SK-N-SH (cell line): ENCODE data around the gene PHF21B. TPM values are rescaled to one million over a fixed set of nuclear protein-coding genes. Genes with fewer than 3 reads are reported as not detected.

Experiments used
- CTCF ChIA-PET: fragments of 300-600, 350-600 bp; formaldehyde crosslinking; extraction: SDS; loops from one replicate; lab custom pipeline; 2021; lab: Yijun Ruan, JAX
- POLR2A ChIA-PET: fragments of 350-600 bp; sonication (Branson Sonifier 250); formaldehyde crosslinking; extraction: SDS; loops from one replicate; lab custom pipeline; 2020; ENCODE audit warnings: antibody characterized with exemption, inconsistent platforms; lab: Yijun Ruan, JAX
- DNase-seq: peaks from one replicate; pipeline ENCODE4 v3.0.0; 2012
- H2AFZ ChIP-seq: fragments of 200-600 bp; sonication (generic); 2 replicates; pipeline ENCODE4 v1.8.1; 2016; ENCODE audit warnings: antibody characterized with exemption, mild to moderate bottlenecking, low read depth
- H3F3A ChIP-seq: fragments of 200-600 bp; sonication (generic); replicated peaks from 2 replicates; pipeline ENCODE3; 2016; ENCODE audit warnings: antibody characterized with exemption, mild to moderate bottlenecking; ENCODE audit not compliant: insufficient read depth
- H3K27ac ChIP-seq, 2 experiments: fragments of 200-500 bp in 1 of 2; fragments of 200-600 bp in 1 of 2; sonication (Bioruptor generic) in 1 of 2; sonication (generic), shearing (Covaris generic) in 1 of 2; 2 replicates each; pipeline versions ENCODE4 v1.5.1 to v1.6.1; 2014 to 2016; ENCODE audit warnings: low read depth in 2 of 2, inconsistent platforms in 1 of 2, low read length in 1 of 2, mild to moderate bottlenecking in 1 of 2, mixed read lengths in 1 of 2
- H3K27me3 ChIP-seq: fragments of 200-600 bp; sonication (generic), shearing (Covaris generic); 2 replicates; pipeline ENCODE4 v1.6.1; 2016; ENCODE audit warnings: mixed run types; ENCODE audit not compliant: insufficient read depth
- H3K36me3 ChIP-seq, 2 experiments: fragments of 200-500 bp in 1 of 2; fragments of 200-600 bp in 1 of 2; sonication (Bioruptor generic) in 1 of 2; sonication (generic) in 1 of 2; replicated peaks in 1 of 2; 2 replicates each; pipeline versions ENCODE3 to v1.5.1; 2014 to 2016; ENCODE audit warnings: low read length in 1 of 2, mild to moderate bottlenecking in 1 of 2; ENCODE audit not compliant: insufficient read depth in 2 of 2, control insufficient read depth in 1 of 2
- H3K4me1 ChIP-seq, 2 experiments: fragments of 200-500 bp in 1 of 2; fragments of 200-600 bp in 1 of 2; sonication (Bioruptor generic) in 1 of 2; sonication (generic), shearing (Covaris generic) in 1 of 2; 2 replicates each; pipeline versions ENCODE4 v1.5.1 to v1.6.1; 2014 to 2016; ENCODE audit warnings: low read depth in 1 of 2, low read length in 1 of 2, mixed run types in 1 of 2; ENCODE audit not compliant: insufficient read depth in 2 of 2, control insufficient read depth in 1 of 2
- H3K4me2 ChIP-seq: fragments of 200-600 bp; sonication (generic), shearing (Covaris generic); 2 replicates; pipeline ENCODE4 v1.6.1; 2017; ENCODE audit warnings: mixed run types
- H3K4me3 ChIP-seq, 2 experiments: fragments of 200-500 bp in 1 of 2; fragments of 200-600 bp in 1 of 2; sonication (Bioruptor generic) in 1 of 2; sonication (generic), shearing (Covaris generic) in 1 of 2; 2 replicates each; pipeline versions ENCODE4 v1.5.1 to v1.8.1; 2014 to 2016; ENCODE audit warnings: low read depth in 2 of 2, inconsistent platforms in 1 of 2, low read length in 1 of 2, mild to moderate bottlenecking in 1 of 2, mixed read lengths in 1 of 2, moderate library complexity in 1 of 2
- H3K79me2 ChIP-seq: fragments of 200-600 bp; sonication (generic); 2 replicates; pipeline ENCODE4 v1.8.1; 2017; ENCODE audit warnings: mild to moderate bottlenecking; ENCODE audit not compliant: insufficient read depth
- H3K9ac ChIP-seq: fragments of 200-600 bp; sonication (generic); 2 replicates; pipeline ENCODE4 v1.6.1; 2017; ENCODE audit warnings: mixed run types
- H3K9me2 ChIP-seq: fragments of 200-600 bp; sonication (generic); 2 replicates; pipeline ENCODE4 v1.6.1; 2017; ENCODE audit warnings: mixed run types
- H3K9me3 ChIP-seq: fragments of 200-600 bp; sonication (generic); 2 replicates; pipeline ENCODE4 v1.6.1; 2017; ENCODE audit warnings: mixed run types, mild to moderate bottlenecking, moderate library complexity
- H4K20me1 ChIP-seq: fragments of 200-600 bp; sonication (generic); 2 replicates; pipeline ENCODE4 v1.6.1; 2017; ENCODE audit warnings: mild to moderate bottlenecking, mixed run types; ENCODE audit not compliant: insufficient read depth
- CHD2 ChIP-seq: fragments of 150-350 bp; IDR thresholded peaks from 2 replicates; pipeline ENCODE4 v1.6.1; 2018; ENCODE audit warnings: low read length; ENCODE audit not compliant: partially characterized antibody
- CTCF ChIP-seq: fragments of 200-600 bp; sonication (generic); IDR thresholded peaks from 2 replicates; pipeline ENCODE4 v1.6.1; 2017; ENCODE audit warnings: antibody characterized with exemption, mild to moderate bottlenecking, moderate library complexity
- GATA2 ChIP-seq: sonication (generic); formaldehyde crosslinking; IDR thresholded peaks from 2 replicates; pipeline ENCODE4 v1.5.0; 2020; ENCODE audit warnings: mild to moderate bottlenecking, missing genetic modification reagents
- JUND ChIP-seq: IDR thresholded peaks from 2 replicates; pipeline ENCODE4 v1.4.0; 2012
- NRF1 ChIP-seq: IDR thresholded peaks from 2 replicates; pipeline ENCODE4 v1.6.1; 2012; ENCODE audit warnings: low read depth, mild to moderate bottlenecking, low read length
- POLR2AphosphoS5 ChIP-seq: IDR thresholded peaks from 2 replicates; pipeline ENCODE4 v1.6.1; 2012; ENCODE audit warnings: low read depth, low read length
- REST ChIP-seq: IDR thresholded peaks from 2 replicates; pipeline ENCODE4 v1.6.1; 2012; ENCODE audit warnings: mild to moderate bottlenecking, low read depth, low read length, moderate library complexity
- RXRA ChIP-seq: IDR thresholded peaks from 2 replicates; pipeline ENCODE4 v1.4.0; 2012; ENCODE audit warnings: low read depth, mild to moderate bottlenecking, borderline replicate concordance
- SMC3 ChIP-seq: IDR thresholded peaks from 2 replicates; pipeline ENCODE4 v1.6.1; 2012; ENCODE audit warnings: low read depth, low read length, improper control_type of control experiment
- TAF1 ChIP-seq: IDR thresholded peaks from 2 replicates; pipeline ENCODE4 v1.6.1; 2012; ENCODE audit warnings: low read depth, mild to moderate bottlenecking, low read length, moderate library complexity, borderline replicate concordance
- YY1 ChIP-seq: IDR thresholded peaks from 2 replicates; pipeline ENCODE4 v1.4.0; 2012; ENCODE audit warnings: low read depth, mild to moderate bottlenecking
- whole genome bisulfite sequencing: methylation state at CpG from one replicate; pipeline ENCODE4 v1.1.6; 2017; ENCODE audit warnings: low lambda C conversion rate; 5-methylcytosine and 5-hydroxymethylcytosine counted together
- polyA plus RNA-seq, 3 experiments: library from polyadenylated mRNA; depleted of rRNA; stranded (reverse); fragments of >200 nt; gene quantifications; 2 replicates each; pipeline ENCODE4 v1.2.3, GENCODE V29; 2012
- TF ChIP-seq, protein P1 (sequence below): IDR thresholded peaks from 2 replicates; pipeline ENCODE4 v1.4.0; 2012; ENCODE audit warnings: low read depth, borderline replicate concordance
- TF ChIP-seq, protein P2 (sequence below): IDR thresholded peaks from 2 replicates; pipeline ENCODE4 v1.4.0; 2012; ENCODE audit warnings: low read depth, borderline replicate concordance

The PHF21B gene
- polyA plus RNA-seq, 1 of the 3 experiments (the other 2 are of a cell fraction) = 0.76 TPM

DNA sequence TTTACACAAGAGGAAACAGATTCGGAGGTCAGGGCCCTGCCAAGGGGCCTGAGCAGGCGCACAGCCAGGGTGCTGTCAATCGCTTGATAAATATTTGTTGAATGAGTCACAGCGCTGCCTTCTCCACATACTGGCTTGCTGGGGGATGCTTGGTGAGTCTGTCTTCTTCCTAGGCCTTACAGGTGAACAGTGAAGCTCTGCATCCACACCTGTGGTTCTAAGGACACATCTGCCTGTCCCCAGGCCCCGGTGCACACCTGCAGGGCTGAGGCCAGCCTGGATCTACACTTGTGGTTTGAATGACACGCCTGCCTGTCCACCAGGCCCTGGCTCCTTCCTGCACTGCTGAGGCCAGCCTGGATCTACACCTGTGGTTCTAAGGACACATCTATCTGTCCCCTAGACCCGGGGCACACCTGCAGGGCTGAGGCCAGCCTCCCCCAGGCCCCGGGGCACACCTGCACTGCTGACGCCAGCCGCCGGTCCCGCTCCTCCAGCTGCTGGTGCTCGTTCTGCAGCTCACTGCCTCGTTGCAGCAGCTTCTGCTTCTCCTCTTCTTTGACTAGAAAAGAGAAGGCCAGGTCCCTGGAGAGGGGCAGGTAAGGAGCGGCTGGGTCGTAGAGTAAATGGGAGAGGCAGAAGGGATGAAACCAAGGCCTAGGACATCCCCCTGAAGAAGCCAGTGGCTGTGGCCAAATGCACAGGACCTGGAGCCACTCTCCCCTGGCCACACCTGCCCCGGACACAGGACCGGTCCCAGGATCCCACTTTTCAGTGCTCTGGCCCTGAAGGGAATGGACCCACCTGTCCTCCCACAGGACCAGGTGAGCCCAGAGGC lies 124.6 kb downstream of the PHF21B start (continued):
- TF ChIP-seq REST = no peak

DNA sequence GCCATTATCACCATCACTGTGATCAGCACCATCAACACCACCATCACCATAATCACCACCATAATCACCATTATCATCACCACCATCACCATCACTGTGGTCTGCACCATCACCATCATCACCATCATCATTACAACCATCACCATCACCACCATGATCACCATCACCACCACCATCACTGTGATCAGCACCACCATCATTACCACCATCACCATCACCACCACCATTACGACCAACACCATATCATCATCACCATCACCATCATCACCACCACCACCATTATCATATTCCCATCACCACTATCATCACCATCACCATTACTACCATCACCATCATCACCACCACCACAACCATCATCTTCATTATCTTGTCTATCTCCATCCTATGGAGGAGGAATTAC lies 125.2 kb downstream of the PHF21B start:
- CTCF ChIA-PET = no interaction called here
- no peaks in the 10 kb centered on the region for H3F3A ChIP-seq
- H3K27me3 ChIP-seq = no peaks in the 10 kb centered on the region
- H2AFZ ChIP-seq = no peak overlapping the region
- no peaks in the 10 kb centered on the region for H3K9me3 ChIP-seq
- H3K79me2 ChIP-seq = no peaks in the 10 kb centered on the region
- no peak overlapping the region for H3K4me2 ChIP-seq
- TF ChIP-seq CHD2 = no peak
- no peak for TF ChIP-seq YY1
- TF ChIP-seq, protein P1, sequence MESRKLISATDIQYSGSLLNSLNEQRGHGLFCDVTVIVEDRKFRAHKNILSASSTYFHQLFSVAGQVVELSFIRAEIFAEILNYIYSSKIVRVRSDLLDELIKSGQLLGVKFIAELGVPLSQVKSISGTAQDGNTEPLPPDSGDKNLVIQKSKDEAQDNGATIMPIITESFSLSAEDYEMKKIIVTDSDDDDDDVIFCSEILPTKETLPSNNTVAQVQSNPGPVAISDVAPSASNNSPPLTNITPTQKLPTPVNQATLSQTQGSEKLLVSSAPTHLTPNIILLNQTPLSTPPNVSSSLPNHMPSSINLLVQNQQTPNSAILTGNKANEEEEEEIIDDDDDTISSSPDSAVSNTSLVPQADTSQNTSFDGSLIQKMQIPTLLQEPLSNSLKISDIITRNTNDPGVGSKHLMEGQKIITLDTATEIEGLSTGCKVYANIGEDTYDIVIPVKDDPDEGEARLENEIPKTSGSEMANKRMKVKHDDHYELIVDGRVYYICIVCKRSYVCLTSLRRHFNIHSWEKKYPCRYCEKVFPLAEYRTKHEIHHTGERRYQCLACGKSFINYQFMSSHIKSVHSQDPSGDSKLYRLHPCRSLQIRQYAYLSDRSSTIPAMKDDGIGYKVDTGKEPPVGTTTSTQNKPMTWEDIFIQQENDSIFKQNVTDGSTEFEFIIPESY = no peak
- TF ChIP-seq, protein P2, sequence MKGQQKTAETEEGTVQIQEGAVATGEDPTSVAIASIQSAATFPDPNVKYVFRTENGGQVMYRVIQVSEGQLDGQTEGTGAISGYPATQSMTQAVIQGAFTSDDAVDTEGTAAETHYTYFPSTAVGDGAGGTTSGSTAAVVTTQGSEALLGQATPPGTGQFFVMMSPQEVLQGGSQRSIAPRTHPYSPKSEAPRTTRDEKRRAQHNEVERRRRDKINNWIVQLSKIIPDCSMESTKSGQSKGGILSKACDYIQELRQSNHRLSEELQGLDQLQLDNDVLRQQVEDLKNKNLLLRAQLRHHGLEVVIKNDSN = no peak
- TF ChIP-seq REST = no peak
- TF ChIP-seq CTCF = no peak
- no peak for TF ChIP-seq POLR2AphosphoS5
- no peak for TF ChIP-seq GATA2 (CRISPR knock-in tag)
- TF ChIP-seq SMC3 = no peak
- TF ChIP-seq JUND = no peak
- no peak for TF ChIP-seq NRF1
- TF ChIP-seq RXRA = no peak
- no peak for TF ChIP-seq TAF1
- H3K4me3 ChIP-seq = no peak overlapping the region
- H4K20me1 ChIP-seq = no peaks in the 10 kb centered on the region
- POLR2A ChIA-PET = no interaction called here
- peaks cover 0 to 3% of the 10 kb centered on the region in 2 experiments; a peak in 1 of 4 replicates for H3K4me1 ChIP-seq
- no peak overlapping the region for H3K9ac ChIP-seq
- no peaks in the 10 kb centered on the region for H3K9me2 ChIP-seq
- no peak overlapping the region for H3K27ac ChIP-seq
- no peaks in the 10 kb centered on the region for H3K36me3 ChIP-seq
- WGBS = 81% methylated on average over 1 of the region's 1 CpG
- no peak for DNase-seq
